Stimulated activated CD8-positive, alpha-beta memory T cell treated with anti-CD3 and anti-CD28 coated beads, Interleukin-4, amount 100 ng/mL, for 24 hours (primary cell): Measurements from ENCODE around the gene LY6G5C.

Experiments used
- DNase-seq: peaks from one replicate; pipeline ENCODE4 v3.0.0-alpha.2; 2020; ENCODE audit warnings: low read depth

The LY6G5C gene

GRCh38 chr6:31639449-31639861, 41.4 kb downstream of the LY6G5C start:
- DNase-seq: no peak

- DNase-seq: no peak
These were observed 41.8 kb downstream of the LY6G5C start for GRCh38 chr6:31639043-31639442.

GRCh38 chr6:31636698-31637596, 43.9 kb downstream of the LY6G5C start:
- DNase-seq: no peak

- no peak for DNase-seq
These were observed 45.8 kb downstream of the LY6G5C start for GRCh38 chr6:31634969-31635575.

GRCh38 chr6:31634131-31634530, 46.7 kb downstream of the LY6G5C start:
- no peak for DNase-seq

- DNase-seq: no peak
These were observed 47.4 kb downstream of the LY6G5C start for GRCh38 chr6:31633447-31633846.

- no peak for DNase-seq
These were observed 48.5 kb downstream of the LY6G5C start for GRCh38 chr6:31632279-31632946.

GRCh38 chr6:31631681-31632278, 49.1 kb downstream of the LY6G5C start:
- no peak for DNase-seq

- no peak for DNase-seq
These were observed 49.7 kb downstream of the LY6G5C start for GRCh38 chr6:31631209-31631608.

- no peak for DNase-seq
These were observed 50.5 kb downstream of the LY6G5C start for GRCh38 chr6:31630177-31630934.

GRCh38 chr6:31629014-31629413, 51.9 kb downstream of the LY6G5C start:
- DNase-seq: no peak

GRCh38 chr6:31627690-31628287, 53.1 kb downstream of the LY6G5C start:
- DNase-seq: no peak

- DNase-seq: no peak
These were observed 53.9 kb downstream of the LY6G5C start for GRCh38 chr6:31626952-31627351.
